GM10248 (cell line): ENCODE results near the gene SRF.

Source experiments
- CTCF ChIA-PET: fragments of 300-600 bp; sonication (Branson Sonifier 250); formaldehyde crosslinking; extraction: SDS; loops from one replicate; lab custom pipeline; 2021; ENCODE audit warnings: antibody characterized with exemption; lab: Yijun Ruan, JAX
- POLR2A ChIA-PET: fragments of 350-650 bp; sonication (Branson Sonifier 250); formaldehyde crosslinking; extraction: SDS; loops from one replicate; lab custom pipeline; 2020; ENCODE audit warnings: antibody characterized with exemption; lab: Yijun Ruan, JAX
- DNase-seq: peaks from one replicate; pipeline ENCODE4 v3.0.0; 2012; ENCODE audit errors: extremely low spot score
- TF ChIP-seq, protein P1 (sequence below): IDR thresholded peaks from 2 replicates; pipeline ENCODE4 v1.5.1; 2012; ENCODE audit warnings: mild to moderate bottlenecking, low read depth; ENCODE audit errors: extremely low read depth, missing control alignments, control extremely low read depth

The SRF gene

DNA sequence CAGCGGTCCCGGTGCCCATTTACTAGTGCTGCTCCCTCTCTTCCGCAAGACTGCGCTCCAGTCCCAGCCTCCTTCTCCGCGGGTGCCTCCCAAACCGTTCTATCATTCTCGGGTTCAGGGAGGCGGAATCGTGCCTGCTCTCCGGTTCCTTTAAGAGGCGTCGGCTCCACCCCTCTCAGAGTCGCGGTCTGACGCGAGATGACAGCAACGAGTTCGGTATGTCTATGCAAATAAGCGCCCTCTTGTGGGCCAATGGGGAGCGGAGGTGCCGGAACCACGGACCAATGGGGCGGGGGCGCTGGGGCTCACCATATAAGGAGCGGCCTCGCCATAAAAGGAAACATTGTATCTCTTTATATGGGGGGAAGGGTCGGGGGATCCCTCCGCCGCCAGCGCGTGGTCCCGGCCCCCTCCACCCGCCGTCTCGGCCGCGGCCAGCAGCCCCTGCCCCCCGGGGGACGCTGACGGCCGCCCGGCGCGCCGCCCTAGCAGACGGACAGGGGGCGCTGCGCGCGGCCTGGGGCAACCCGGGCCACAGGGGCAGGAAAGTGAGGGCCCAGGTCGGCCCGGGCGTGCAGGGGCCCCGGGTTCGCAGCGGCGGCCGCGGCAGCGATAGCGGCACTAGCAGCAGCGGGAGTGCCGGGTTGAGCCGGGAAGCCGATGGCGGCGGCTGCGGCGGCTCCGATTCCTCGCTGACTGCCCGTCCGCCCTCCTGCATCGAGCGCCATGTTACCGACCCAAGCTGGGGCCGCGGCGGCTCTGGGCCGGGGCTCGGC lies at the start of gene SRF:
TSS of gene SRF (plus strand) at position 339 of the 776 bp plus-strand sequence. CDS start at position 727, 388 bp downstream.
- TF ChIP-seq, protein P1, sequence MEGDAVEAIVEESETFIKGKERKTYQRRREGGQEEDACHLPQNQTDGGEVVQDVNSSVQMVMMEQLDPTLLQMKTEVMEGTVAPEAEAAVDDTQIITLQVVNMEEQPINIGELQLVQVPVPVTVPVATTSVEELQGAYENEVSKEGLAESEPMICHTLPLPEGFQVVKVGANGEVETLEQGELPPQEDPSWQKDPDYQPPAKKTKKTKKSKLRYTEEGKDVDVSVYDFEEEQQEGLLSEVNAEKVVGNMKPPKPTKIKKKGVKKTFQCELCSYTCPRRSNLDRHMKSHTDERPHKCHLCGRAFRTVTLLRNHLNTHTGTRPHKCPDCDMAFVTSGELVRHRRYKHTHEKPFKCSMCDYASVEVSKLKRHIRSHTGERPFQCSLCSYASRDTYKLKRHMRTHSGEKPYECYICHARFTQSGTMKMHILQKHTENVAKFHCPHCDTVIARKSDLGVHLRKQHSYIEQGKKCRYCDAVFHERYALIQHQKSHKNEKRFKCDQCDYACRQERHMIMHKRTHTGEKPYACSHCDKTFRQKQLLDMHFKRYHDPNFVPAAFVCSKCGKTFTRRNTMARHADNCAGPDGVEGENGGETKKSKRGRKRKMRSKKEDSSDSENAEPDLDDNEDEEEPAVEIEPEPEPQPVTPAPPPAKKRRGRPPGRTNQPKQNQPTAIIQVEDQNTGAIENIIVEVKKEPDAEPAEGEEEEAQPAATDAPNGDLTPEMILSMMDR: peak; percentile 52
- ChIA-PET POLR2A (interaction anchor here (0.5 kb wide), 1 partner anchor 224 kb away, joined by 3 read pairs; no protein-coding TSS in a partner anchor), CTCF (interaction anchor here (0.9 to 1.5 kb wide), 4 partner anchors 11 to 206 kb away, joined by 3 to 5 read pairs (median 4); partner anchors contain the start of gene CUL9)
- peak; percentile 95 for DNase-seq

DNA sequence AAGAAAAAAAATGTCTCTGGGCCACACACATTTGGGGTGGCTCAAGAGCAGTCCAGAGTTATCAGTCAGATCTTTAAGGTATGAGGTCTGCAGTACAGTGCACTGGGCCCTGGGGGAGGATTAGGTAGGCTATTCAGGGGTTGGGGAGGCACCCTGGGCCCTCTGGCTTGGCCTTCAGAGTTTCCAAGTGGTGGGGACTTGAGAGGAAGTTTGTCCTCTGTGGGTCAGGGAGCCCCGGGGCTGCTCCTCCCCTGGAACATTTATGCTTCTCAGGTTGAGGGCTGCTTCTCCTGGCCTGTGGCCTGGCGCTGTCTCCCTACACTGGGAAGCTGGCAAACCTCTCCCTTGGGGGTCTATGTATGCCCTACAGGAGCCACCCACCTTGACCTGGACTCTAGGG lies 48.9 kb upstream of the SRF start:
- ChIA-PET POLR2A (no interaction called here), CTCF (interaction anchor here (1.1 to 1.4 kb wide), 2 partner anchors 21 to 114 kb away, joined by 3 read pairs; no protein-coding TSS in a partner anchor)
- TF ChIP-seq, protein P1: no peak
- no peak for DNase-seq

DNA sequence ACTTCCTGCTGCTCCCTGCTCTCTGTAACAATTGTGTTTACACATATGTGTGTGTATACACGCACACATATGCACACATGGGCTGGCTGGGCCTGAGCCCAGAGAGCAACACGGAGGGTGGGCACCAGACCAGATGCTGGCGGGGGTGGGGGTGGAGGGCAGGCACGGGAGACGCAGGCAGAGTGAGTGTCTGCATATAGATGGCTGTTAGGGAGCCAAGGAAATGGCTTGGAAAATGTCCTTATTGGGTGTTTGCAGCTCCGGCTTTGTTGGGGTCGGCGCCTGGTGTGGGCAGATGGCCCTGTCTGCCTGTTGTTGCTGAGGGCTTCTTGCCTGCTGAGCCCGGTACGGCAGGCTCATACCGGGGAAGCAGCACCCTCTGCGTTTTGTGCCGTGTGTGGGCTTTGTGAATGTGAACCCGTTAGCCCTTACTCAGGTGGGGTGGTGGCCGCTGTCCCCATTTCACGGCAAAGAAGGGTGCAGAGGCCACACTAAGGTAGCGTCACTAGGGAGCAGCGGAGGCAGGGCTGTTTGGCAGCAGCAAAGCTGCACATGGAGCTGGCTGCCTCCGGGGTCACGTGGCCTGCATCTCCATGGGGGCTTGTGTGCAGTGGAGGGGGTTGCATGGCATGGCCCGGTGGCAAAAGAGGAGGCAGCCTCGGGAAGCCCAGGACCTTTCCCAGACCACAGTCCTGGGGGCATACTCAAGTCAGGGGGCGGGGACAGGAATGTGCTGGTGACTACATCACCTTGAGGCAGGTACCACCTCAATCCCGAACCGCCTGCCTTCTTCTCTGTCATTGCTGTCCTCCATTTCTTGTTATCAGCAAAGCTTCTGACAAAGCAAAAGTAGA lies 47.4 kb upstream of the SRF start:
- TF ChIP-seq, protein P1: no peak
- ChIA-PET POLR2A (no interaction called here), CTCF (interaction anchor here (1.1 to 2.8 kb wide), 2 partner anchors 20 to 207 kb away, joined by 3 to 13 read pairs; no protein-coding TSS in a partner anchor)
- DNase-seq: no peak

DNA sequence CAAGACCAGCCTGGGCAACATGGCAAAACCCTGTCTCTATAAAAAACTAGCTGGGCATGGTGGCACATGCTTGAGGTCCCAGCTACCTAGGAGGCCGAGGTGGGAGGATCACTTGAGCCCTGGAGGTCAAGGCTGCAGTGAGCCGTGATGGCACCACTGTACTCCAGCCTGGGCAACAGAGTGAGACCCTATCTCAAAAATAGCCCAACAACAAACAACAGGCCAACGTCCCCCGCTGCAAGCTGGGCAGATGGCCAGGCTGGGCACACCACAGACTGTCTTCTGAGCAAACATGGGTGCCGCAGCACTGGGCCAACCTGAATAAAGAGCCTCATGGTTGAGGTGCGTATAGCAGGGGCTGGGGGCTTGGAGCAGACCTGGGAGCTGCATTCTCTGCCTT lies 46.6 kb upstream of the SRF start:
- TF ChIP-seq, protein P1: no peak
- ChIA-PET CTCF (interaction anchor here (1.1 to 2.8 kb wide), 3 partner anchors 12 to 208 kb away, joined by 3 to 13 read pairs (median 3); no protein-coding TSS in a partner anchor), POLR2A (no interaction called here)
- DNase-seq: no peak

DNA sequence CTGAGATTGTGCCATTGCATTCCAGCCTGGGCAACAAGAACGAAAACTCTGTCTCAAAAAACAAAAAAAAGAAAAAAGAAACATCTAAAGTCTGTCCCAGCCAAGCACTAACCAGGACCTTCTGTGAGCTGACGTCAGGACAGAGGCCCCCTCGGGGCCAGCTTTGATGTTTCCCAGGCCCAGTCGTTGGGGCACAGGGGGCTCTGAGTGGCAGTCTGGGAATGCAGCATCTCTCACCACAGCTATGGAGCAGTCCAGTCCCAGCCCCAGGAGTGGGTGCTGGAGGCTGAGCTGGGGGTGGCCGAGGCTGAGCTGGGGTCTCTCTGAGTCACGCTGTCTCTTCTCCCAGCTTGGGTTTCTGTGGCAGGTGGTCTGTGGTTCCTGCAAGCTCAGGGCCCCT lies 46.0 kb upstream of the SRF start:
- TF ChIP-seq, protein P1: no peak
- no peak for DNase-seq
- ChIA-PET POLR2A (no interaction called here), CTCF (interaction anchor here (0.9 to 2.8 kb wide), 3 partner anchors 12 to 18 kb away, joined by 3 to 13 read pairs (median 3); no protein-coding TSS in a partner anchor)

DNA sequence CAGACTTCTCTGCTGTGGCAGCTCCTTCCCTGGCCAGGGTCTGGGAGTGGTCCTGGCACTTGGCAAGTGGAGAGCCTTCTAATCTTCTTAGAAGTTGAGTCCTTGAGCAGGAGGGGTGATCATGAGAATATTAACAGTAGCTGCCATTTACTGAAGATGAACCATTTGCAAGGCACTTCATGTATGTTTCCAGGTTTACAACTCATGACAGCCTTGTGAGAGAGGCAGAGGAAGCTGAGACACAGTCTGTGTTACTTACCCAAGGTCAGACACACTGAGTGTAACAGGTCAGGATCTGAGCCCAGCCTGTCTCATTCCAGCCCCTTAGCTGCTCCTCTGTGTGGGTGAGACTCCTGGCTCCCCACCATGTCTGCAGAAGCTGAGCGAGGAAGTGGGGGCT lies 45.5 kb upstream of the SRF start:
- no peak for DNase-seq
- POLR2A ChIA-PET: no interaction called here
- TF ChIP-seq, protein P1: no peak
- CTCF ChIA-PET: interaction anchor here (0.9 to 2.8 kb wide), 3 partner anchors 13 to 18 kb away, joined by 3 to 13 read pairs (median 3); no protein-coding TSS in a partner anchor
